Brain microvascular endothelial cell (primary cell): Measurements from ENCODE around the gene ADAMTS1.

Source experiments
- DNase-seq: peaks from one replicate; pipeline ENCODE4 v3.0.0-alpha.2; 2020
- H3K27ac ChIP-seq: fragments of 250-450 bp; sonication (Bioruptor Pico); 2 replicates; pipeline ENCODE4 v1.5.1; 2020; ENCODE audit warnings: mild to moderate bottlenecking, moderate library complexity
- H3K27me3 ChIP-seq: fragments of 250-450 bp; sonication (Bioruptor Pico); replicated peaks from 2 replicates; pipeline ENCODE4 v1.5.1; 2020; ENCODE audit warnings: mild to moderate bottlenecking
- H3K36me3 ChIP-seq: fragments of 250-450 bp; sonication (Bioruptor Pico); replicated peaks from 2 replicates; pipeline ENCODE4 v1.5.1; 2020; ENCODE audit warnings: mild to moderate bottlenecking
- H3K4me3 ChIP-seq: 2 replicates; pipeline ENCODE4 v1.5.1; 2011; ENCODE audit warnings: low read depth, mild to moderate bottlenecking, control low read depth, low read length, moderate library complexity
- in situ Hi-C: cut with HindIII; loops from 2 replicates; pipeline ENCODE4 v1.10.0; 2017; ENCODE audit warnings: low sequenced_read_pairs, low pct_ligation_motif_present
- TF ChIP-seq, protein P1 (sequence below): IDR thresholded peaks from 2 replicates; pipeline ENCODE4 v1.5.1; 2011; ENCODE audit warnings: low read depth, mild to moderate bottlenecking, moderate library complexity, low read length, control low read depth, inconsistent platforms; ENCODE audit errors: missing control alignments

ADAMTS1 gene

DNA sequence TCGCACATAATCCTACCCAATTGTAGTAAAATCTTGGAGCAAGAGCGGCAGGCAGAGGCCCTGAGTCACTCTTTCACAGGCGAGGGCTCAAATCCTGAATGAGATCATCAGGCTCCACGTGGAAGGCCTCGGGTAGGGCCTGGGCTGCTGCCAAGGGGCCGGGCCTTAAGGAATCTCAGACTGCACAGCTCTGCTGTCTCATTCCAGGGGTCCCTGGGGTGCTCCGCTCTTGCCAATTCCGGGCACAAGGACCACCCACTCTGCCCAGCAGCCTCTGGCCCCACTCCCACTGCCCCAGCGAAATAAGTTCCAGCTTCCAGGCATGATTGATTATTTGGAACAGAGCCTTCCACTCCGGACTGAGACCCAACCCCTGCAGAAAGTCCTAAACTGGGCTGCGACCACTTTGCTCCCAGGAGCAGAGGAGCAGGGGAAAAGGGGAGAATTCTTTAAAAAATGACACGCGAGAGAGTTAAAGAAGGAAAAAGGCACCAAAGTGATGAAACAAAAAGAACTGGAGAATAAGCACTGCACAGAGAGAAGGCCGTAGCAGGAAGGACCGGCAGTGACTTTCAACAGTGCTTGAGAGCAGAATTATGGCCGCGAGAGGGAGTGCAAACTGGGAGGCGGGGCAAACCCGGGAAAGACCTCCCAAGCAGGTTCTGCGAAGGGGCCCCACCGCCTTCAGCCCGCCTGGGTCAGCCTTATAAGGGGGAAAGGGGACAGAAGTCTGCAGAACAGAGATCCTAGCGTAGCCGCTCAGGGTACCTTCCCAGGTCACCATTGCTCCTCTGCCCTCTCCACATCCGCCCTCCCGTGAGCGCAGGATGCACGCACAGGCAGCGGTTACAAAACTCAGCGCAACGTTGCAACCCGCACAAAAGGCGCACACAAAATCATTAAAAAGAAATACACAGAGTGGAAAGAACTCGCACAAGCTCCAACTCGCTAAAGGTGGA lies 2.0 kb downstream of the ADAMTS1 start:
- TF ChIP-seq, protein P1, sequence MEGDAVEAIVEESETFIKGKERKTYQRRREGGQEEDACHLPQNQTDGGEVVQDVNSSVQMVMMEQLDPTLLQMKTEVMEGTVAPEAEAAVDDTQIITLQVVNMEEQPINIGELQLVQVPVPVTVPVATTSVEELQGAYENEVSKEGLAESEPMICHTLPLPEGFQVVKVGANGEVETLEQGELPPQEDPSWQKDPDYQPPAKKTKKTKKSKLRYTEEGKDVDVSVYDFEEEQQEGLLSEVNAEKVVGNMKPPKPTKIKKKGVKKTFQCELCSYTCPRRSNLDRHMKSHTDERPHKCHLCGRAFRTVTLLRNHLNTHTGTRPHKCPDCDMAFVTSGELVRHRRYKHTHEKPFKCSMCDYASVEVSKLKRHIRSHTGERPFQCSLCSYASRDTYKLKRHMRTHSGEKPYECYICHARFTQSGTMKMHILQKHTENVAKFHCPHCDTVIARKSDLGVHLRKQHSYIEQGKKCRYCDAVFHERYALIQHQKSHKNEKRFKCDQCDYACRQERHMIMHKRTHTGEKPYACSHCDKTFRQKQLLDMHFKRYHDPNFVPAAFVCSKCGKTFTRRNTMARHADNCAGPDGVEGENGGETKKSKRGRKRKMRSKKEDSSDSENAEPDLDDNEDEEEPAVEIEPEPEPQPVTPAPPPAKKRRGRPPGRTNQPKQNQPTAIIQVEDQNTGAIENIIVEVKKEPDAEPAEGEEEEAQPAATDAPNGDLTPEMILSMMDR: peak; percentile 65
- Histone ChIP-seq H3K27me3 (no peaks in the 10 kb centered on the region), H3K4me3 (peak overlapping the region; percentile 87), H3K27ac (peak overlapping the region; percentile 78), H3K36me3 (peaks cover 22% of the 10 kb centered on the region)
- in situ Hi-C loops: no loop called here
- peak; percentile 96 for DNase-seq

DNA sequence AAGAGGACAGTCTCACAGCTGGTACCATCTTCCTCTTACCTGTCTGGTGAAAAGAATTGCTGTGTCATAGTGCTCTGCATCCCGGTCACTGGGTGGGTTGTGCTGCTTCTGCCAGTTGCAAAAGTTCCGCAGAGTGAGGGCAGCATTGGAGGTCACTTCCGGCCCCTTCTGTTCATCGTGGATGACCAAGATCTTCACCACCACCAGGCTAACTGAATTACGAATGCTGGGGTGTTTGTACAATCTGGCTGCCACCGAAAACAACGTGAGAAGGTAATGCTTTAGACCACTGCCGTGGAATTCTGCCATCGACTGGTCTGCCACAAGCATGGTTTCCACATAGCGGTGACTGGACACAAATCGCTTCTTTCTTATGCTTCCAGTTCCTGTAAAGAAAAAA lies 2.9 kb downstream of the ADAMTS1 start:
- H3K27me3 ChIP-seq: no peaks in the 10 kb centered on the region
- in situ Hi-C loops: no loop called here
- TF ChIP-seq, protein P1: no peak
- peak overlapping the region; percentile 78 for H3K27ac ChIP-seq
- H3K4me3 ChIP-seq: peak overlapping the region; percentile 87
- DNase-seq: peak; percentile 25
- H3K36me3 ChIP-seq: peaks cover 29% of the 10 kb centered on the region

DNA sequence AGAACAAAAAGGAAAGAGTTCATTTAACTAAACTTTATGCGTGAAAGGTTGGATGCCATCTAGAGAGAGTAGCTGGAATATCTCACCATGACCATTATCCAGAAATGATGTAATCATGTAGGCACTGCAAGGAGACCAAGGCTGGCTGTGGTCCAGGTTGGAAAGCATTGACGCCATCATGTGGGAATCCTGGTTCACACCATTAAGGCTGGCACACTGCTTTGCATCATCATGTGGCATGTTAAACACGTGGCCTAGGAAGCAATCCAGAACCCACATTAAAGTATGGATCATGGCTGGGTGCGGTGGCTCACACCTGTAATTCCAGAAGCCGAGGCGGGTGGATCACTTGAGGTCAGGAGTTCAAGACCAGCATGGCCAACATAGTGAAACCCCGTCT lies 4.3 kb downstream of the ADAMTS1 start:
- H3K27me3 ChIP-seq: no peaks in the 10 kb centered on the region
- in situ Hi-C loops: no loop called here
- TF ChIP-seq, protein P1: peak; percentile 4
- DNase-seq: peak; percentile 38
- H3K36me3 ChIP-seq: peaks cover 36% of the 10 kb centered on the region
- H3K4me3 ChIP-seq: no peak overlapping the region
- H3K27ac ChIP-seq: no peak overlapping the region

DNA sequence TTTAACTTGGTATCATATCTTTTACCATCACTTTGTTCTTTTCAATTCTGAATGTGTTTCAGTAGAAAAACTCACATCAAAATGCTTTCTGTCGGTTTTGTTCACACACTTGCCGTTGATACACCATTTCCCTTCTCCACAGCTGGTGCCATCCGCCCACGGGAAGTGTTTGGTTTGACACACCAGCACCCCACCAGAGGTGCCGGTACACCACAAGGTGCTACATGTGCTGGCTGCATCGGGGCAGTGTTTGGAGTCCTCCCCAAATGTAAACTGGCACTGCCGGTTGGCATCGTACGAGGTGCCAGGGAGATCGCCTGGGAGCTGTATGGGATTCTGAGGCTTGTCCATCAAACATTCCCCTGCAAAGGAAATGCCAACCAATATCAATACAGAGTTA lies 5.0 kb downstream of the ADAMTS1 start:
- no peaks in the 10 kb centered on the region for H3K27me3 ChIP-seq
- TF ChIP-seq, protein P1: no peak
- no peak overlapping the region for H3K27ac ChIP-seq
- peaks cover 36% of the 10 kb centered on the region for H3K36me3 ChIP-seq
- in situ Hi-C loops: no loop called here
- no peak for DNase-seq
- H3K4me3 ChIP-seq: no peak overlapping the region

DNA sequence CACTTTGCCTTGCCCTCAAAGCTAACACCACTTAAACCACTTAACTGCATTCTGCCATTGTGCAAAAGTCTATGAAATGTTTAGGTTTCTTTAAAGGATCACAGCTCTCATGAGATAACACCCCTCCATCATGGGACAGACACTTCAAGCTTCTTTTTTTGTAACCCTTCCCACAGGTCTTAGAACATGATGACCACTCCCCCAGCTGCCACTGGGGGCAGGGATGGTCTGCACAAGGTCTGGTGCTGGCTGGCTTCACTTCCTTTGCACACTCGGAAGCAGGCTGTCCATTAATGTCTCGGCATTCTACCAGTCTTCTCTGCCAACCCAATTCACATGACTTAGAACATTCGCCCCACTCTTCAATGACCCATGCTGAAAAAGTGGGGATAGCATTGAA lies 7.7 kb downstream of the ADAMTS1 start:
- Histone ChIP-seq H3K27me3 (no peaks in the 10 kb centered on the region), H3K4me3 (no peak overlapping the region), H3K36me3 (peaks cover 36% of the 10 kb centered on the region), H3K27ac (no peak overlapping the region)
- no peak for DNase-seq
- TF ChIP-seq, protein P1: no peak
- in situ Hi-C loops: no loop called here
